Suppressor macrophage treated with lipopolysaccharide for 4 hours (primary cell): ENCODE measurements around the gene MOB3A.

Source experiments
- DNase-seq: peaks from one replicate; pipeline ENCODE4 v3.0.0-alpha.2; 2020

MOB3A gene

GRCh38 chr19:2079865-2080301 is 16.2 kb downstream of the MOB3A start:
- no peak for DNase-seq

- no peak for DNase-seq
Measured at GRCh38 chr19:2079076-2079864, 16.9 kb downstream of the MOB3A start.

- DNase-seq = no peak
Measured at GRCh38 chr19:2077833-2078619, 18.1 kb downstream of the MOB3A start.

- no peak for DNase-seq
Measured at GRCh38 chr19:2077398-2077797, 18.7 kb downstream of the MOB3A start.

- no peak for DNase-seq
Measured at GRCh38 chr19:2076526-2076944, 19.6 kb downstream of the MOB3A start.

GRCh38 chr19:2072757-2073551 is 23.2 kb downstream of the MOB3A start:
- DNase-seq = no peak

GRCh38 chr19:2070986-2071673 is 25.0 kb downstream of the MOB3A start:
- DNase-seq = no peak

- no peak for DNase-seq
Measured at GRCh38 chr19:2070436-2070827, 25.7 kb downstream of the MOB3A start.

- no peak for DNase-seq
Measured at GRCh38 chr19:2064788-2065524, 31.2 kb downstream of the MOB3A start.

GRCh38 chr19:2064395-2064787 is 31.7 kb downstream of the MOB3A start:
- no peak for DNase-seq

- no peak for DNase-seq
Measured at GRCh38 chr19:2063824-2064223, 32.3 kb downstream of the MOB3A start.

- no peak for DNase-seq
Measured at GRCh38 chr19:2062770-2063169, 33.4 kb downstream of the MOB3A start.

- no peak for DNase-seq
Measured at GRCh38 chr19:2062389-2062729, 33.8 kb downstream of the MOB3A start.

GRCh38 chr19:2061495-2062388 is 34.4 kb downstream of the MOB3A start:
- peak; percentile 100 for DNase-seq

- DNase-seq = peak; percentile 70
Measured at GRCh38 chr19:2060884-2061494, 35.1 kb downstream of the MOB3A start.

GRCh38 chr19:2059422-2060201 is 36.5 kb downstream of the MOB3A start:
- DNase-seq = no peak

GRCh38 chr19:2058570-2059421 is 37.3 kb downstream of the MOB3A start:
- no peak for DNase-seq
